Activated gamma-delta T cell treated with anti-CD3 and anti-CD28 coated beads, Interleukin-2, amount 50 U/mL, for 16 hours (primary cell): ENCODE results near the gene NPHP3.
"Not testable (repeated sequence)": the region's sequence is repeated elsewhere in the genome, so short reads cannot be mapped to it uniquely, and the experiment has no call there.

ENCODE experiments used
- DNase-seq: peaks from one replicate; pipeline ENCODE4 v3.0.0-alpha.2; 2020; ENCODE audit warnings: low read depth

NPHP3 gene, protein sequence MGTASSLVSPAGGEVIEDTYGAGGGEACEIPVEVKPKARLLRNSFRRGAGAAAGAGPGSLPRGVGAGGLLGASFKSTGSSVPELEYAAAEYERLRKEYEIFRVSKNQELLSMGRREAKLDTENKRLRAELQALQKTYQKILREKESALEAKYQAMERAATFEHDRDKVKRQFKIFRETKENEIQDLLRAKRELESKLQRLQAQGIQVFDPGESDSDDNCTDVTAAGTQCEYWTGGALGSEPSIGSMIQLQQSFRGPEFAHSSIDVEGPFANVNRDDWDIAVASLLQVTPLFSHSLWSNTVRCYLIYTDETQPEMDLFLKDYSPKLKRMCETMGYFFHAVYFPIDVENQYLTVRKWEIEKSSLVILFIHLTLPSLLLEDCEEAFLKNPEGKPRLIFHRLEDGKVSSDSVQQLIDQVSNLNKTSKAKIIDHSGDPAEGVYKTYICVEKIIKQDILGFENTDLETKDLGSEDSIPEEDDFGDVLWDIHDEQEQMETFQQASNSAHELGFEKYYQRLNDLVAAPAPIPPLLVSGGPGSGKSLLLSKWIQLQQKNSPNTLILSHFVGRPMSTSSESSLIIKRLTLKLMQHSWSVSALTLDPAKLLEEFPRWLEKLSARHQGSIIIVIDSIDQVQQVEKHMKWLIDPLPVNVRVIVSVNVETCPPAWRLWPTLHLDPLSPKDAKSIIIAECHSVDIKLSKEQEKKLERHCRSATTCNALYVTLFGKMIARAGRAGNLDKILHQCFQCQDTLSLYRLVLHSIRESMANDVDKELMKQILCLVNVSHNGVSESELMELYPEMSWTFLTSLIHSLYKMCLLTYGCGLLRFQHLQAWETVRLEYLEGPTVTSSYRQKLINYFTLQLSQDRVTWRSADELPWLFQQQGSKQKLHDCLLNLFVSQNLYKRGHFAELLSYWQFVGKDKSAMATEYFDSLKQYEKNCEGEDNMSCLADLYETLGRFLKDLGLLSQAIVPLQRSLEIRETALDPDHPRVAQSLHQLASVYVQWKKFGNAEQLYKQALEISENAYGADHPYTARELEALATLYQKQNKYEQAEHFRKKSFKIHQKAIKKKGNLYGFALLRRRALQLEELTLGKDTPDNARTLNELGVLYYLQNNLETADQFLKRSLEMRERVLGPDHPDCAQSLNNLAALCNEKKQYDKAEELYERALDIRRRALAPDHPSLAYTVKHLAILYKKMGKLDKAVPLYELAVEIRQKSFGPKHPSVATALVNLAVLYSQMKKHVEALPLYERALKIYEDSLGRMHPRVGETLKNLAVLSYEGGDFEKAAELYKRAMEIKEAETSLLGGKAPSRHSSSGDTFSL (N-terminal part only)

GRCh38 chr3:132722165-132723023 lies at the start of gene NPHP3:
Gene NPHP3 (minus strand): TSS chr3:132722409. CDS start chr3:132722355, 54 bp downstream.
- DNase-seq, result peak; percentile 98

DNA sequence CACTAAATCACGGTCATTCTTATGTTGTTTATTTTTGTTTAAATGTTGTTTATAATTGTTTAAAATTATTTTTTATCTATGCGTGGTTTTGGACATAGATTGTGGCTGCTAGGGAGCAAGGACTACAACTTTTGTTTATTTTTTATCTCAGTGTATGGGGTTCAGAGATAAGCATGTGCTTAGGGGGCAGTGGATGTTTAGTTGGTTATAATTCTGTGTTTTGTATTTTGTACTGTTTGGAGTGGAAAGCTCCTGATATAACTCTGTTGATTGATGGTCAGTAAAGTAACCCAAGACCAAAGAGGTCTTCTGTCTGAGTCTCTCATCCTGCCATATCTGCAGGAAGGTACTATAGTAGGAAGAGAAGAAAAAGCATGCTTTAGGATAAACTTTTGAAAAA lies 36.5 kb upstream of the NPHP3 start:
- no peak for DNase-seq

GRCh38 chr3:132756108-132756650 lies 34.0 kb upstream of the NPHP3 start:
- no peak for DNase-seq

DNA sequence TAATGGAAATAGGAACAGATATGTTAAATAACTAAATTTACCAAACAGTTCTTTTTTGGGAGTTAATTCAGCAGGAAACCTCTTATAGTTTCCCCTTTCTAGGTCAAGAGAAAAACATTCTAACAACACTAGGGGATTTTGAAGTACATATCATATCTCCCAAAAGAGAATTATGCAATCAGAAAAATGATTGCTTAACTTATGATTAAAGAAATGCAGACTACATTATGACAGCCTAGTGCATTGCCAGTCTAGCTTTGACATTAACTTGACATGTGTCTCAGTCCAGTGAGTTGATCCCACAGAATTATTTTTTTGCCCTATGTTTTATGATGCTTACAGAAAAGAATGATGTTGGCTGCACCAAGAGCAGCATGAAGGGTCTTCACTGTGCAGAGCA lies 31.7 kb upstream of the NPHP3 start:
- DNase-seq, result no peak

DNA sequence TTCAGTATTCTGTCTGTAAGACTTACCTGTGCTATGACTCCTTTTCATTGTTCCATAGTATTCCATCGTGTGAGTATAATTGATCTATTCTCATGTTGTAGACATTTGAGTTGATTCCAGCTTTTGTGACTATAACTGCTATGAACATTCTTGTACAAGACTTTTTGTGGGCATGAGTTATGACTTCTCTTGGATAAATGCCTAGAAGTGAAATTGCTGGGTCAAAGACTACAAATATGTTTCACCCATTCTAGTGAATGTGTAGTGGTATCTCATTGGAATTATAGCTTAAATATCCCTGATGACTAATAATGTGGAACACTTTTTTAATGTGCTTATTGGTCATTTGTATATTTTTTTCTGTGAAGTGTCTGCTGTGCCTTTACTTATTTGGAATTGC lies 27.6 kb upstream of the NPHP3 start:
- DNase-seq, result no peak

GRCh38 chr3:132746720-132747119 lies 24.5 kb upstream of the NPHP3 start:
- not testable (repeated sequence) for DNase-seq

GRCh38 chr3:132738314-132738713 lies 16.1 kb upstream of the NPHP3 start:
- DNase-seq, result no peak

- DNase-seq, result no peak
Observed at GRCh38 chr3:132735589-132735988, 13.4 kb upstream of the NPHP3 start.

- no peak for DNase-seq
Observed at GRCh38 chr3:132730891-132731580, 8.8 kb upstream of the NPHP3 start.

DNA sequence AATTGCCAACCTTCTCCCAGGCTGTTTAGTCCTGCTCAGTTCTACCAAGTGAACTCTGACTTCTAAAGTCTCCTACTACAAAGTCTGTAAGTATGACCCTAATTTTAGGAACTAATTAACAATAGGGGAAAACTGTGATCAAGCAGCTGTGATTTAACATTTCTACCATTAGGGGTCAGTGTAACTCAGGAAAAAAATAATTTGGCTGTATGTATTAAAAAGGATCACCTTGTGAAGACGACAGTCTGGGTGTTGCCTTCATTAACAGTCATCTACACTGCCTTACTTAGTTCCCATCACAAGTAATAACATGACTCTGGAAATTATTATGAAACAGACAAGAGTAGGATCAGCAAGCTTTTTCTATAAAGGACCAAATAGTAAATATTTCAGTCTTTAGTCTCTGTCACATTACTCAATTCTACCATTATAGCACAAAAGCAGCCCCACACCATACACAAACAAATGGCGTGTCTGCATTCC lies 4.2 kb upstream of the NPHP3 start:
- DNase-seq, result no peak

GRCh38 chr3:132723024-132723950 lies 1.1 kb upstream of the NPHP3 start:
- DNase-seq, result no peak

- no peak for DNase-seq
Observed at GRCh38 chr3:132721479-132722164, 587 bp downstream of the NPHP3 start.

DNA sequence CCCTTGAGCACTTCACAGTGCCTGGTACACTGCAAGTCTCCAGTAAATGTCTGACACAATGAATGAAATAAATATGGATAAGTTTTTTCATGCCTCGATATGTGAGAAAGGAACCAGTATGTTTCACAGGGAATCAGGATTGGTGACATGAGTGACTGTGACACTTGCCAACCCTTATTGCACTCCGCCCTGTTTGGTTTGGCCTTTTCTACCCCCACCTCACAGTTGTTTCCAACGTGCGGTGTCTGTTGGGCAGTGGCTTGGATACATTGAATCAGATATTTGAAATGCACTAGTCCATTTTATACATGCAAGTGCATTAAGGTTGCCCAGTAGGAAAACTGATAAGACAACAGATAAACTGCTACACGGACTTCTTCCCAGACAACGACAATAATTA lies 2.0 kb downstream of the NPHP3 start:
- DNase-seq, result no peak

DNA sequence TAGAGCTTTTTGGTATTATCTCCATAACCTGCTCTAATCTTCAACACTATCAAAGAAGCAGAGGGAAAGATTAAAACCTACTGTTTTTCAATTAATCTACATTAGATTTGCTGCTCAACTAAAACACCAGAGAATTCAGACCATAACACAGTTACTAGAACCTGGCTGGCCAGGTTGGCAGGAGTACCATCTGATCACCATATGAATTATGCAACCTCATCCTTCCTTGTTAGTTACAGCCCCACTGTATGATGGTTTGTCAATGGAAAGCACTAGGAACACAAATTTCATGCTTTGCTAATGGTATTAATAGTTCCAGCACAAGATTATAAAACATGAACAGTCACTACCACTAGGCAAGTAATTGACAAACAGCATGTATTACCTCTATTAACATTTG lies 5.8 kb downstream of the NPHP3 start:
- no peak for DNase-seq

- no peak for DNase-seq
Observed at GRCh38 chr3:132713977-132714727, 8.1 kb downstream of the NPHP3 start.

GRCh38 chr3:132710311-132710710 lies 11.9 kb downstream of the NPHP3 start:
- no peak for DNase-seq

DNA sequence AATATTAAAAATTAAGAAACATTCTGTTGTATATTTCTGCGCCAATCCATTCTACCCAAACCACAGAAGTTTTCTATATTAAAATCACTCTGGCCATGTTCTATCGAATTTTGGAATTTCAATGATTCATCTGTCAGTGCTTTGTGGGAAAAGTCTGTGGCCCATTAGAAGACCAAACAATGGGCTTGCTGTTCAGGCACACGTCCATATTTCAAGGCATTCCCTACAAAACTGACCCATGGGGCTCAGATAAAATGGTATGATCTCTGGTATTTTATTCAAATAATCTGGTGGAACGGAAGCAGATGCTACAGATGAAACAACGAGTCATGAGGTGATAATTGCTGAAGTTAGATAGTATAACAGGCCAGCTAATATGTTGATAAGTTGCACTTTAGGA lies 12.4 kb downstream of the NPHP3 start:
- no peak for DNase-seq

DNA sequence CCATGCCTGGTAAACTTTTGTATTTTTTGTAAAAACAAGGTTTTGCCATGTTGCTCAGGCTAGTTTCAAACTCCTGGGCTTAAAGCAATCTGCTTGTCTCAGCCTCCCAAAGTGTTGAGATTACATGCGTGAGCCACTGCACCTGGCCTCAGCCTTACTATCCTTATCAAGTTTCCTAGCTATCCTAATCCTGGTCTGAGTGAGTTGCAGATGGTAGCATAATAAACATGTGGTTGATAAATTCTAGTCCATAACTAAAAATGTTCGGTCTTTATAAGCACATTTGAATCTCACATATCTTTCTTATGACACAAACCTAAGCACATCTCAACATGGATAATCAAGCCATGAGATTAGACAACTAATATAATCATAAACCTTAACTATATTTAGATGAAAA lies 18.5 kb downstream of the NPHP3 start:
- DNase-seq, result no peak
